HL-60 (cell line): ENCODE measurements around the gene C10orf71.

Experiments
- DNase-seq, 2 experiments: peaks; one replicate each; pipeline ENCODE4 v3.0.0-alpha.2; 2010 to 2020; ENCODE audit warnings: low read depth in 1 of 2, low spot score in 1 of 2
- H3K27ac ChIP-seq: fragments of 250-450 bp; sonication (Bioruptor Pico); replicated peaks from 2 replicates; pipeline ENCODE4 v1.5.1; 2020; ENCODE audit warnings: mild to moderate bottlenecking, moderate library complexity
- H3K27me3 ChIP-seq: fragments of 250-450 bp; sonication (Bioruptor Pico); 2 replicates; pipeline ENCODE4 v1.5.1; 2021; ENCODE audit warnings: mild to moderate bottlenecking, moderate library complexity; ENCODE audit not compliant: insufficient read depth, poor library complexity, severe bottlenecking
- H3K4me3 ChIP-seq: replicated peaks from 2 replicates; pipeline ENCODE4 v1.5.1; 2011; ENCODE audit warnings: mild to moderate bottlenecking, control low read depth, low read length; ENCODE audit not compliant: insufficient read depth
- GABPA ChIP-seq: IDR thresholded peaks from 2 replicates; pipeline ENCODE4 v1.6.1; 2012; ENCODE audit warnings: low read depth
- POLR2AphosphoS5 ChIP-seq: IDR thresholded peaks from 2 replicates; pipeline ENCODE4 v1.6.1; 2012; ENCODE audit warnings: low read depth
- SPI1 ChIP-seq: IDR thresholded peaks from 2 replicates; pipeline ENCODE4 v1.6.1; 2012; ENCODE audit warnings: low read depth, mild to moderate bottlenecking, borderline replicate concordance
- TF ChIP-seq, protein P1 (sequence below): IDR thresholded peaks from one replicate; pipeline ENCODE4 v1.5.1; 2011; ENCODE audit warnings: low read length, control low read depth, inconsistent platforms; ENCODE audit not compliant: insufficient read depth
- TF ChIP-seq, protein P2 (sequence below): IDR thresholded peaks from 2 replicates; pipeline ENCODE4 v1.6.1; 2012; ENCODE audit warnings: low read depth; ENCODE audit not compliant: insufficient replicate concordance

Gene C10orf71

DNA sequence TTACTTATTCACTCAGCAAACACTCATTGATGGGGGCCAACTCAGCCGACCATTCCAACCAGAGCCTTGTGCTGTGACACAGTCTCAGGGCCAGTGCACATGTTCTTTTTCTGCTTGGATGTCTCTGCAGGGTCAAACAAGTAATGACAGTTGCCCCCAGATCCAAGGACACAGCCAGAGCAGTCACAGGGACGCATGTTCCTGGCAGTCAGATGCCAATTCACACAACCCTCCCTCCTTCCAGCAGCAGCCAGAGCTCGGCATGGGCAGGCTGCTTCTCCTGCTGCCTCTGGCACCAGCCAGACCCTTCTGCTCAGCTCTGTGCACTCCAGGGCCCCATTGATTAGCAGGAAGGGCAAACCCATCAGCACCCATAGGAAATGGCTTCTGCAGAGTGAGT lies 76.6 kb downstream of the C10orf71 start:
- TF ChIP-seq GABPA (no peak), POLR2AphosphoS5 (no peak), SPI1 (no peak)
- TF ChIP-seq, protein P1, sequence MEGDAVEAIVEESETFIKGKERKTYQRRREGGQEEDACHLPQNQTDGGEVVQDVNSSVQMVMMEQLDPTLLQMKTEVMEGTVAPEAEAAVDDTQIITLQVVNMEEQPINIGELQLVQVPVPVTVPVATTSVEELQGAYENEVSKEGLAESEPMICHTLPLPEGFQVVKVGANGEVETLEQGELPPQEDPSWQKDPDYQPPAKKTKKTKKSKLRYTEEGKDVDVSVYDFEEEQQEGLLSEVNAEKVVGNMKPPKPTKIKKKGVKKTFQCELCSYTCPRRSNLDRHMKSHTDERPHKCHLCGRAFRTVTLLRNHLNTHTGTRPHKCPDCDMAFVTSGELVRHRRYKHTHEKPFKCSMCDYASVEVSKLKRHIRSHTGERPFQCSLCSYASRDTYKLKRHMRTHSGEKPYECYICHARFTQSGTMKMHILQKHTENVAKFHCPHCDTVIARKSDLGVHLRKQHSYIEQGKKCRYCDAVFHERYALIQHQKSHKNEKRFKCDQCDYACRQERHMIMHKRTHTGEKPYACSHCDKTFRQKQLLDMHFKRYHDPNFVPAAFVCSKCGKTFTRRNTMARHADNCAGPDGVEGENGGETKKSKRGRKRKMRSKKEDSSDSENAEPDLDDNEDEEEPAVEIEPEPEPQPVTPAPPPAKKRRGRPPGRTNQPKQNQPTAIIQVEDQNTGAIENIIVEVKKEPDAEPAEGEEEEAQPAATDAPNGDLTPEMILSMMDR = no peak
- TF ChIP-seq, protein P2, sequence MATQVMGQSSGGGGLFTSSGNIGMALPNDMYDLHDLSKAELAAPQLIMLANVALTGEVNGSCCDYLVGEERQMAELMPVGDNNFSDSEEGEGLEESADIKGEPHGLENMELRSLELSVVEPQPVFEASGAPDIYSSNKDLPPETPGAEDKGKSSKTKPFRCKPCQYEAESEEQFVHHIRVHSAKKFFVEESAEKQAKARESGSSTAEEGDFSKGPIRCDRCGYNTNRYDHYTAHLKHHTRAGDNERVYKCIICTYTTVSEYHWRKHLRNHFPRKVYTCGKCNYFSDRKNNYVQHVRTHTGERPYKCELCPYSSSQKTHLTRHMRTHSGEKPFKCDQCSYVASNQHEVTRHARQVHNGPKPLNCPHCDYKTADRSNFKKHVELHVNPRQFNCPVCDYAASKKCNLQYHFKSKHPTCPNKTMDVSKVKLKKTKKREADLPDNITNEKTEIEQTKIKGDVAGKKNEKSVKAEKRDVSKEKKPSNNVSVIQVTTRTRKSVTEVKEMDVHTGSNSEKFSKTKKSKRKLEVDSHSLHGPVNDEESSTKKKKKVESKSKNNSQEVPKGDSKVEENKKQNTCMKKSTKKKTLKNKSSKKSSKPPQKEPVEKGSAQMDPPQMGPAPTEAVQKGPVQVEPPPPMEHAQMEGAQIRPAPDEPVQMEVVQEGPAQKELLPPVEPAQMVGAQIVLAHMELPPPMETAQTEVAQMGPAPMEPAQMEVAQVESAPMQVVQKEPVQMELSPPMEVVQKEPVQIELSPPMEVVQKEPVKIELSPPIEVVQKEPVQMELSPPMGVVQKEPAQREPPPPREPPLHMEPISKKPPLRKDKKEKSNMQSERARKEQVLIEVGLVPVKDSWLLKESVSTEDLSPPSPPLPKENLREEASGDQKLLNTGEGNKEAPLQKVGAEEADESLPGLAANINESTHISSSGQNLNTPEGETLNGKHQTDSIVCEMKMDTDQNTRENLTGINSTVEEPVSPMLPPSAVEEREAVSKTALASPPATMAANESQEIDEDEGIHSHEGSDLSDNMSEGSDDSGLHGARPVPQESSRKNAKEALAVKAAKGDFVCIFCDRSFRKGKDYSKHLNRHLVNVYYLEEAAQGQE = no peak
- DNase-seq = no peak
- Histone ChIP-seq H3K4me3 (no peak overlapping the region), H3K27me3 (no peaks in the 10 kb centered on the region), H3K27ac (no peak overlapping the region)
